Activated CD8-positive, alpha-beta memory T cell treated with anti-CD3 and anti-CD28 coated beads, Interleukin-2, amount 50 U/mL, for 4 hours (primary cell): Measurements from ENCODE around the gene MYO1C.

Source experiments
- DNase-seq: peaks from one replicate; pipeline ENCODE4 v3.0.0-alpha.2; 2020

Gene MYO1C

DNA sequence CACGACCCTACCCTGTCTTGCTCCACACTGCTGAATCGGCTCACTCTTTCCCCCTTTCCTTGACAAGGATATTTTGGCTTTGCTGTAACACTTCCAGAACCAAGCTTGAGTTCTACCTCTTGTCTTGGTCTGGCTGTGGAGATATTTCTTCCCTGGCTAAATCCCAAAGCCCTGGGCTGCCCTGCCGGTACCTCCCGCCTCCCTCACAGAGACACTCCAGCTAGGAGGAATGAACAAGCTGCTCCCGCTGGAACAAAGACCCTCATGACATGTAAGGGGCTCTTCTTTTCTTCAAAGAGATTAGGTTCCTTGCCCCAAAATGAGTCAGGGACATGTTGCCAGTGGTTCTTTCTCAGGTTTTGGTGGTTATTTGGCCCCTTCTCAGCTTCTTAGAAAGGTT is 13.1 kb upstream of the MYO1C start:
- DNase-seq: no peak

DNA sequence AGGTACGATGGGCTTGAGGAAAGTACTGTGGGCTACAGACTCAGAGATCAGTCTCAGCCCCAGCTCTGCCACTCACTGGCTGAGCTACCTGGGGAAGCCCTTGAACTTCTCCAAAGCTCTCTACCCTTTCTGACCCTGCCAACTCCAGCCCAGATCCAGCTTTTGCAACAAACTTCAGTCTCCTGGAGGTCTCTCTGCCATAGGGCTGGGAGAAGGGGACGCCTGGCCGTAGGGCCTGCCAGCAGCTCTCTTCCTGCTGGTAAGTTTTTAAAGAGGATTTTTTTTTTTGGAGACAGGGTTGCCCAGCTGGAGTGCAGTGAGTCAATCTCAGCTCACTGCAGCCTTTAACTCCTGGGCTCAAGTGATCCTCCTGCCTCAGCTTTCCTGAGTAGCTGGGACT is 12.4 kb upstream of the MYO1C start:
- DNase-seq: no peak

DNA sequence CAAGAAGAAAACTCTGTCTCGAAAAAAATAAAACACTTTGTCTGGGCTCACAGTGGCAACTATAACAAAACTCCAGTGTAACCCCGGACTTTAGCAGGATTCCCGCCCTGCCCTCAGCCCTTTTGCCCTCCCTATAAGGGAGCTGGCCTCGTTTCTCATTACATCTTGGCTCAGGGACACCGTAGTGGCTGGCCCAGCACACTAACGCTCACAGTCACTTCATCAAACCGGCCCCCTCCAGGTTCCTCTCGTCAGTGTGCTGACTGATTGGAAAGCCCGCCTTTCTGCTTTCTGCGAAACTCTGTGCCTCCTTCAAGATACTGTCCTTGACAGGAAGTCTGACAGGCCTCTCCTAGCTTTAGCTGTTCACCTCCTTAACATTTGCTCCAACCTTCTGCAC is 11.2 kb upstream of the MYO1C start:
- DNase-seq: no peak

DNA sequence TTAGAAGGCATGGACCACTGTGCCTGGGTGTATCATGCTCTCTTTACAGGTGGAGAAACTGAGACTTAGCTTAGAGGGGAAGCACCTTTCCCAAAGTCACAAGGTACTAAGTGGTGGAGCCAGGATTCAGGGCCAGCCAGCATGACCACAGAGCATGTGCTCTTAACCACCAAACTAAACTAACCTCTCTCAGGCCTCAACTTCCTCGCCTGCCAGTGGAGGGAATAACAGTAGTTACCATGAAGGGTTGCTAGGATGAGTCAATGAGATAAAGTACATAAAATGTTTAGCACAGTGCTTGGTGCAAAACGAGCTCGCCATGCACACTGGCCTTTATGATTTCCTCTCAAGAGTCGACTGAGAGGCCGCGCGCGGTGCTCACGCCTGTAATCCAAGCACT is 6.4 kb upstream of the MYO1C start:
- no peak for DNase-seq

DNA sequence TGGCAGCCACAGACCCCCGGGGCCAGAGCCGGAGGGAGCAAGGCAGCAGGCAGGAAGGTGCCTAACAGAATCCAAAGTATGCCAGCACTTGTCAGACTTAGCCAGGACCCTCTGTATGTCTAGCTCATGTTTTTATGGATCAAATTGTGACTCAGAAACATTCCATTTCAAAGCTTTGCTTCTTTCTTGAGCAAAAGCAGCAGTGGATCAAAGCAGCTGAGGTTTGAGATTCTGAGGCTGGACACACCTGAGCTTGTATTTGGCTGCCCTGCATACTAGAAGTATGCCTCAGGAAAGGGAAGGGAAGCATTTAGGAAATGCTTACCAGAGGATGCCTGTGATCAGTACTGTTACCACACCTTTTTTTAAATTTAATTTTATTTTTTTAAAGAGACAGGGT is 5.7 kb upstream of the MYO1C start:
- DNase-seq: no peak

DNA sequence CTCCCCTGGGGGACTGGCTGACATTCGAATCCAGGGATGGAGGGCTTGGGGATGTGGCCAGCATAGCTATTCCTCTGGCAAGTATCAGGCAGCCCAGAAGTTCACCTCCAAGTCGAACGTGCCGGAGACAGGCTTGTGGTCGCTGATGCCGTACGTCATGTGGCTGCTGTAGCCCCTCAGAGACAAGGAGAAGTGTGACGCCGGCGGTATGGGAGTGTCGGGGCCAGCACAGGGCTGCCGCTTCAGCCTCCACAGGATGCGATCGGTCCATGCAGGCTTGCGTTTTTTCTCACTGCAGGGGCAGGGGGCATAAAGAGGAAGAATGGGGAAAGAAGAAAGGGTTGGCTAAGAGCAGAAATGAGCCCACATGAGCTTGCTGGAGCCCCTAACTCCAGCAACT is 5.3 kb upstream of the MYO1C start:
- DNase-seq: no peak

DNA sequence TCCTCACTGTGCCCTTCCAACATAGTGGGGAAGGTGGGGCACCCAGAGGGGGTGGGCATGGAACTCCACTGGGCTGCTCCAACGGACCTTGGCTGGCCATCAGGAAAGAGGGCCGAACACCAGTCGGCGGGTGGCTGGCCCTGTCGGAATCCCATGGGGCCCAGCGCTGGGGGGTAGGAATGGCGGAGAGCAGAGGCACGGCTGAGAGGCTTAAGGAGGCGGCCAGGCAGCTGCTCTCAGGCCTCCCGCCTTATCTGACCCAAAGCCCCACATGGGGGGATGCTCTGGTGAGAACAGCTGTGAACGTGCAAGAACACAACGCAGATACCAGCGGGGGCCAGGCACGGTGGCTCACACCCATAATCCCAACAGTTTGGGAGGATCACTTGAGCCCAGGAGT is 4.4 kb upstream of the MYO1C start:
- no peak for DNase-seq

DNA sequence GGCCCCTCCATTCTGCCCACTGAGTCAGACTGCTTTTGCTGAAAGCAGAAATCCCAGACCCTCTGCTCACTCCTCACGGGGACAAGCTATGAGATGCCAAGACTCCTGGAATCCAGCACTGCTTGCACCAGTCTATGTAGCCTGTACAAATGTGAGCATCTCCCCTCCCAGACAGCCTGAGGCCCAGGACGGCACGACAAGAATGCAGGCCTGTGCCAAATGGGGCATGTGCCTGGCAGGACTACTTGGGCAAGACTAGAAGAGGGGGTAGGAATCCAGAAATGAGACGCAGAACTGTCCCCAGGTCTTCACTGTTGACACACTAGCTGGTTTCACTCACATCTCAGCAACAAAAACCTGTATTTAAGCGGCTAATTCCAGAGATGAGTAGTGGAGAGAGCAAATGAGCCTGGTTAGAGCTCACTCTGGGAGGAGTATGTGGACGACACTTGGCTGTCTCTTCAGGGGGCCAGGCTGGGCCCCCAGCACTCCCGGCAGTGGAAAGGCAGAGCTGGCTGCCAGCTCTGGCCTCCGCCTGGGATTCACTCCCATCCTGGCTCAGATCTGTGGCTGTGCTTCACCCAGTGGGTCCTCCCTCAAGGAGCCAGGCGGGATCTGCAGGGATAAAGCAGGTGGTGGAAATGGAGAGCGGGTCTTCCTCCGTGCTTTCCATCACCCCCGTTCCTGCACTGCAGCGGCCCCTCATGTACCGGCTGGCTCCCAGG is 2.9 kb upstream of the MYO1C start:
- no peak for DNase-seq

DNA sequence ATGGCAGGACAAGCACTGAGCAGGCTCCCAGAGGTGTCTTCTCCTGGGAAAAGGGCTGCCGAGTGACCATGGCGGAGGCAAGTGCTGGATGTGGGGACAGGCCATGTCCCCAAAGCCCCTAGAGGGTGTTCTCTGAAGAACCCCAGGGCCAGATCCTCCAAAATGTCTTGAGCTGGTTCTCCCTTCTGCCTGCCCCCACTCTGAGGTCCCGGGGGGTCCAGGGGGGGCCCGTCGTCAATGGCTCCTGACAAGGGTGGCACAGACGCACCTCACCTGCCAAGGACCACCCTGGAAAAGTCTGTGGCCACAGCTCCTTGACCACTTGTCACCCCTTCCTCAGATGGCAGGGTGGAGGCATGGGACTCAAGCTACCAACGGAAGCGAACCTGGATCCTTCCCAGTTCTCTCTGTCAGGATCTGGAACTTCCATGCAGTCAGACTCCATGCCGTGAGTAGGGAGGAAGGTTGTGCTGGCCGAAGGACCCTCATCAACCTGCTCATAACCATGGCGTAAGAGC is 2.3 kb upstream of the MYO1C start:
- no peak for DNase-seq

DNA sequence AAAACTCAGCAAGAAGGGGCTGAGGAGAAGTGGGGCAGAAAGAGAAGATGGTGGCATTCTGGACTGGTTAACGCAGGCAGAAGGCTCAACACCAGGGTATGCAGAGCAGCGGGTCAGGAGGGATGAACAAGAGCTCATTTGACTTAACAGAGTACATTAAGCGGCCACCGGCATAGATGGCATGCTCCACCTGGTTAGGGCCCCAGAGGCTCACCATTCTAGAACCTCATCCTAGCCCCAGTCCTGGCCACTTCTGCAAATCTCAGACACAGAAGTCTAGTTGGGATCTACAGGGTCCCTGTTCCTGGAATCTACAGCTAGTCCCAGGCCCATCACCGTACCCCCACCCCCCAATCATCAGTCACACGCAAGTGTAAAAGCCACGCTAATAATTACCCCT is 1.7 kb upstream of the MYO1C start:
- DNase-seq: no peak

DNA sequence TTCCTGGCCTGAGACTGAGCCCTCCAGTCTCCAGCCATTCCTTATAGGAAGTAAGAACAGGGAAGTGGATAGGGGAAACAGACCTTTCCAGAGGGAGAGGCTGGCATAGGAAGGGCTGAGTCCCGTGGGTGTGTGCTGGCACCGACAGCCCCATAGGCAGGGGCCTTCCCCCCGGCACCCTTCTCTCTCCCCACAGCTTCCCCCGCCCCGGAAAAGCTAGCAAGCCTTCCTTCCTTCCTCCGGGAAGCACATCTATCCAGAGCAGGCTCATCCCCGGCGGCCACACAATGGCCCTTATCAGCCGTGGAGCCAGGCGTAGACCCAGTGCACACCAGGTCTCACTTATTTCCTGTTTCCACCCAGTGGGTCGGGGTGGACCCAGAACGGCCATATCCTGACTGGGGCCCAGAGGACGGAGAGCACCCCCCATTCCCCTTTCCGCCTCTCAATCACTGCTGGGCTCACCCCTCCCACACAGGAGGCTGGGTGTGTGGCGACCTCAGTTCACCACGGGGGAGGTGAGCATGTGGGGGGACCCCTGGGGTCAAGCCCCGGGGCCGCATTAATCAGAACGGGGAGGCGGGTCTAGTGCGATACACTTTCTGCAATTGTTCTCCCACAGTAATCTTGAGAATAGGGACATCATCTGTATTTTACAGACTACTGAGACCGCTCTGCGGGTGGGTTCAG is 950 bp upstream of the MYO1C start:
- no peak for DNase-seq

DNA sequence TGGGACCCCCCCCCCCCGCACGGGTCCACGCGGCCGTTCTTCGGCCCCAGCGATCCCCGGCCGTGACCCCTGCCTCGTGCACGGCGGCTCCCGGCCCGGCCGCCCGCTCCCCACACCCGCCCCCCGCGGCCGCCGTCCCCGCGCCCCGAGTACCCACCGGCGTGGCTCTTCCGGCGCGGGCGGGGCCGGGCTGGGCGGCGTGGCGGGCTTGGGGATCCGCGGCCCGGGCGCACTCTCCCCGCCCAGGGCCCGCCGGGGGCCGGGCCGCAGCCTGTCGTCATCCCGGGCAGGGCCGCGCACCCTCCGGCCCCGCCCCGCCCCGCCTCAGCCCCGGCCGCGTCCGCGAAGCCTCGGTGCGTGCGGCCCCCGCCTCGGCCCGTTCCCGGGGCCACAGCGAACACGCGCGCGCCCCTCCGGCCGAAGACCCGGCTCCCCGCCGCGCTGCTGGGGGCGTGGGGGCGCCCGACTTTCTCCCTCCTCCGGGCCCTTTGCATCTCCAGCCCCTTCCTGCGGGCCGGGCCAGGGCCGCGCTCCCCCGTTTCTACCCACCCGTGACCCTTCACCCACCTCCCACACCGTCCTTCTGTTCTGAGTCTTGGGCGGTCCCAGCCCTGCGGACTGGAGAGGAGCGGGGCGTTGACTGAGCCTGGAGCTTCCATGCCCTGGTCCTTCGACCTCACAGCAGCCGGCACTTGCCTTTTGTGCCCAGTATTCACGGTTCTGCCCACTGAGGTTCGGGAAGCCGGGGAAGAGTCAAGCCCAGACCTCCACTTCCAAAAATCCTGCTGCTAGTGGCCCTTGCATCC is 840 bp downstream of the MYO1C start:
- DNase-seq: no peak

DNA sequence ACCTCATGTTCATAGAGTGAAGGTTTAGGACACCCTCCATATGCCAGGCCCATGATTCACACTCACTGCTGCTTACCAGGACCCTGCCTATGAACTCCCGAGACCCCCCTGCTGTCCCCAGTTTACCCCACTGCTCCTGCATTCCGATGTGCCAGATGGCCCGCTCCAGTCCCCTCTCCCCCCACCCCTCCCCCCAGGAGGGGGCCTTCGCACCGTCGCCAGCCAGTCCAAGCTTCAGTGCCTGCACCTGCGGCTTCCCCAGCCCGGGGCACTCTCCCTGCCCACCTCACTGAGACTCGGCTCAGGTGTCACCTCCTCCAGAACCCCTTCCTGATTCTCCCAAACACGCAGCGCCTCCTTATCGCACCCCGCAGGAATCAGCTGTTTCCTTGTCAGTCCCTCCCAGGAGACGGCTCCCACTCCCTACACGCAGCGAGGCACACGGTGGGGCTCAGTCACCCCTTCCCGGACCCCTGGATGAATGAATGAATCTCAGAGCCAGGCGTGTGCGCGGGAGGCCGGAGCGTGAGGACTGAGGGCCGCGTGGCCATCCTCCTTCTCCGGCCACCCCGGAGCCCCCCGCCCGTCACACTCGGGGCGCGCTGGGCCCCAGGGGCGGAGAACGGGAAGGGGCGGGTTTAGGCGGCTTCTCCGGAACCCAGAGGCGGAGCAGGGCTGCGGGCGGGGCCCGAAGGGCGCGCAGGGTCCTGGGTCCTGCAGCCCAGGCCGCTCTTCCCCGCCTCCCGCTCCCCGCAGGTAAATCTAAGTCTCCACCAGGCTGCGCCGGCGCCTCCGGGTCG is 1.6 kb downstream of the MYO1C start:
- DNase-seq: peak; percentile 62

DNA sequence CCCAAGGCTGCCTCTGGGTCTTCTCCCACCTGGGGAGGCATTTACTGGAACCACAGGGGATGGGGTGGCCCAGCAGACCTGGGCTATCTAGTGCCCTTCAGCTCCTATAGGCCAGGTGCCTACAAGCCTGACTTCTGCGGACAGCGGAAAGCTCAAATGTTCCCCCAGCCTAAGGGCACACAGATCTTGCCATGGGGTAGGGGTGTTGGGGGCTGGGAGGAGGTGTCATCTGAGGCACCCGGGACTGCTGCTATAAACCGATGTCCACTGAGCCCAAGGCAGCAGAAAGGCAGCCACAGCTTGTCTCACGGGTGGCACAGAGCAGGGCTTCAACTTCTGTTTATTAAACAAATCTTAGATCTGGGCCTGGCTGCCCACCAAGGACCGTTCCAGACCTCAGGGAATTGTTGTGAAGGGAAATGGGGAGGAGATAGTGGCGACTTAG is 3.6 kb downstream of the MYO1C start:
- no peak for DNase-seq

DNA sequence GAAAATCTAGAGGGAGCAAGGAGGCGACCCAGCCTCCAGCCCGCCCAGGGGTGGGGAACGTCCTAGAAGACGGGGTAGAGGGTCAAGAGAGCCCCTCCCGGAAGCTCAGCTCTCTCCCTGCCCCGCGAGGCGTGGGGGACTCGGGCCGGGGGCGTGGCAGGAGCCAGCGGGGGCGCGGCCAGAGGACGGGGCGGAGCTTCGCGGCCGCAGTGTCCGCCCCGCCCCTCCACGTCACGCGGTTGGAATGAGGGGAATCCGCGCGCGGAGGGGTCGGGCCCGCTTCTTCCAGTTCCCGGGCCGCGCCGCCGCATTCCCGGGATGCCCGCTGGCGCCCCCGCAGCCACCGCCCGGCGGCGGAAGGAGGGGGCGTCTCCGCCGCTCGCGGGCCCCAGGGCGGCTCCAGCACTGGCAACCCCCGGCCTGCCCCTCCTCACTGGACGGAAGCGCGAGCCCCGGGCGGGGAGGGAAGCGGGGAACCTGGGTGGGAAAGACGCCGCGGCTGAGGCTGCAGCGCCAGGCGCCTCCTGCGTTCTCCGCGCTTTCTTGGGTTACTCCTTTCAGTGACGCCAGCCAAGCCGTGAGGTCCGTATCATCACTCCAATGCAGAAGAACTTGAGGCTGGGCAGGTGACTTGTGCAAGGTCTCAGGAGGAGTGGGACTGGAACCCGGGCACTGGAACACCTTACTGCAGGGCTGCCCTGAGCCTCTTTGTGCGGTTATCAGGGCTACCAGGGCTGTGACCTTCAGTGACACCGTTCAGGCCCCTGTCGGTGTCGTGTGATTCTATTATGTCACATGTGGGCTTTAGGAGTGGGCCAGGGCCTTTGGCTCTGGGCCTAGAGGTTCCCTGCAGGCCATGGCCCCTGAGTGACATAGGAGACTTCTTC is 4.3 kb downstream of the MYO1C start:
- peak; percentile 77 for DNase-seq

DNA sequence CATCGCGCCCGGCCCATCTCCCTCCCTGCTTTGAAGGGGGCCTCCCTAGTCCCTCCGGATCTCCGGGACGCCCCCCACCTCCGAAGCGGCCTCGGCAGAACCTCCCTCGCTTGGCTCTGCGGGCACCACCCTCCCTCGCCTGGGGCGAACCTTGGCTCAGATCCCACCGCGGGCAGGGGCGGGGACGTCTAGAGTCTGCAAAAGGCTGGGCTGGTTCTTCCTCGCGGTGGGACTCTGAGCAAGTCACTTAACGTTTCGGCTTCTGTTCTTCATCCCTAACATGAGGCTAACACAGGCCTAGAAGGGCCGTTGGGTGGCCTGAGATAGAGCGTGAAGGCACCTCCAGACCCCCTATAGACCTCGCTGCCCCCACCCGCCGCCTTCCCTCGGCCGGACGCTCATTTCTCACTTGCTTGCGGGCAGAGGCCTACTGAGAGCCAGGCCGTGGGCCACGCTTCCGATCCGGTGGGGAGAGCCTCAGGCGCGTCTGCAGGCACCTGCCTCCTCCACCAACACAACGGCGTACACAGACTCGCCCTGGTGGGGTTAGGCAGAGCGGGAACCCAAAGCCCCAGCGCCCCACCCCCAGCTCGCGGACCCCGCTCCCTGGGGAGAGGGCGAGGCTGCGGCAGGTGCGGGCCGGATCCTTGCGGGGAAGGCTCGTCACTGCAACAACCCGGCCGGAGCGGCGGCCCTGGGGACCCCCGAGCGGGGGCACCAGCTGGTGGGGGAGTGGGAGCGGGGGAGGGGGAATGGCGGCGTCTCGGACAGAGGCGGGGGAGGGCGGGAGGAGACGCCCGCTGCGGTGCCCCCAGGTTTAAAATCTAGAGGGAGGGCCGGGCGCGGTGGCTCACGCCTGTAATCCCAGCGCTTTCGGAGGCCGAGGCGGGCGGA is 5.4 kb downstream of the MYO1C start:
- peak; percentile 83 for DNase-seq

DNA sequence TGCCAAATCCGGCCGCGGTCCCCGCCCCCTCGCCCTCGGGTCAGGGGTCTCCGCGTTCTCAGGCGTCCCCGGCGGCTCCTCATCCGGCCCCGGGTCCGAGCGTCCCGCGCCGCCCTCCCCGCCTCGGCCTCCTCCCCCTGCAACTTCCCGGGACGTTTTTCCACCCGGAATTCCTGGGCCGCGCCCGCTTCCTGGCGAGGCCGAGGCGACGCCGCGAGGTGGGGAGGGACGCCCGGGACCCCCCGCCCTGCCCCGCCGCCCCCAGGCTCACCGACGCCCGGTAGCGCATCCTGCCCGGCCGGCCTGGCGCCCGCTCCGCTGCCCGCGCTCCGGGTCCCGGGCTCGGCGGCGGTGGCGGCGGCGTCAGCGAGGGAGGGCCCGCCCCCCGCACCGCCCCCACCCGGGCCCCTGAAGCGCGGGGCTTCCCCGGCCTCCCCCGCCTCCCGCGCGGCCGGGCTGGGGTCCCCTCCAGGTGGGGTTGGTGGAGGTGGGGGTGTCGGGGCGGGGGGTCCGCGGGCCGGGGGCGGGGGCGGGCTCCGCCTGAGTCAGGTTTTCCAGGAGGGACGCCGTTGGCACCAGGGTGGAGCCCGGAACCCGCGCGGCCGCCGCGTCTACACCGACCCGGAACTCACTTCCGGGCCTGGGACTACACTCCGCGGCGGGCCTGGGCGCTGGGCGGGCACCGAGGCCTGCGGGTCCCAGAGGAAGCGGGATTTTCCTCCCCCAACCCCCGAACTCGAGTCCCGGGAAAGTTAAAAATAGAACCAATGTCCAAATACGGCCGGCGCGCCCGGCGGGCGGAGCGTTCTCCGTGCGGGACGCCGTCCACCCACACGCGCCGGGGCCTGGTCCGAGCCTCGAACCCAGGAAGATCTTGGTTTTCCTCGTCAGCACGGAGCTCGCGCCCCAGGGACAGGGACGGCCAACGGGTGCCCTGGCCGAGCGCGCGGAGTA is 6.8 kb downstream of the MYO1C start:
- DNase-seq: peak; percentile 71

DNA sequence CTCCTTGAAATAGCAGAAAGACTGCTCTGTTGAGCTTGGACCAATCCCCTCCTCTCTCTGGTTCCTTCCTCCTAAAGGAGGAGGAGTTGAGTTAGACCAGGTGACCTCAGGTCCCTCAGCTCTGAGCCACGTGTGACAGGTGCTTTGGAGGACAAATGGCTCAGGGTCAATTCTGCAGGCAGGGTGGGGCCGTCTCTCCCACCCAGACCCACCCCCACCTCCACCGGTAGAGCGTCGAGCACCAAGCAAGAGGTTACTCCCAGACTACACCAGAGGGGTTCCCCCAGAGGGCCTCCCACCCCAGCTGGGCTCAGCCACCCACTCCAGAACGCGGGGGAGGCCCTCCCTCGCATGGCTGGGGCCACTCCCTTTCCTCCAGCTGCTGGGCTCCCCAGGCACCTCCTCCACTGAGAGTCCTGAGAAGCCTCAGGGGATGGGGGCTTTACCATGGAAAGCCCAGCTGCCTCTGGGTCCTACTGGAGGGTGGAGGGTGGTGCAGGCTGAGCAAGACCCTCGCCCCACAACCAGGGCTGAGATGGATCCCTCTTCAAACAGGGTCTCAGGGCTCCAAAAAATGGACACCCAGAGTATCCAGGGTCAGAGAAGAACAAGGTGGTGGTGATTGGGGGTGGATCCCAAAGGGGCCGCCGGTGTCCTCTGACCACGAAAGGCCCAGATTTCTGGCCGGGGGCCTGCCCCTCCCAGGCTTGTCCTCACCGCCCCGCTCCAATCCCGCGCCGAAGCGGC is 7.6 kb downstream of the MYO1C start:
- peak; percentile 53 for DNase-seq

DNA sequence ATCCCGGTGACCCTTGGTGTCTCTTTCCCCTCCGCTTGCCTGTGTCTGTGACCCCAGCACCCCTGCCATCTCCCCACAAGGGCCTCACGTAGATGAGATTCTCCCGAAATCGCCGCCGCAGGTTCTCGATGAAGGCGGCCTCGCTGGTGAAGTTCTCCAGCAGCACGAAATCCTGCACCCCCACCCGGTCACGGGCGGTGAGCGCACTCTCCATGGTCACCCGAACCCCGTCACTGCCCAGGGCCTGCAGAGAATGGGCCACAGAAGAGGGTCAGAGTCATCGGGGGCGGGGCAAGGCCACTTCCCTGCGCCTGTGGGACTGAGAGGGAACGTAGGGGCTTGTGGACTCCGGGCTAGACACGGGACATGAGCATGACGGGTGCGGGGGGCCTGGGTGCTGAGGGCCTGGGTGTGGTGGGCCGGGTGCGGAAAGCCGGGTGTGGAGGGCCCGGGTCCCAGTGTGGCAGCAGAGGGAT is 8.4 kb downstream of the MYO1C start:
- DNase-seq: no peak
